PC-9 (cell line): ENCODE measurements around the gene CXorf38. TPM values are rescaled to one million over a fixed set of nuclear protein-coding genes. Genes with fewer than 3 reads are reported as not detected.
"Not testable (repeated sequence)": the region's sequence is repeated elsewhere in the genome, so short reads cannot be mapped to it uniquely, and the experiment has no call there.

Experiments
- BruUV-seq: library from RNA; stranded (reverse); fragments of 400-500 nt; replicated peaks from 2 replicates; lab custom pipeline; 2021; lab: Mats Ljungman, UMichigan
- CTCF ChIA-PET: fragments of 300-600 bp; sonication (Branson Sonifier 250); formaldehyde crosslinking; loops from one replicate; lab custom pipeline; 2022; ENCODE audit warnings: antibody characterized with exemption; lab: Charles Lee
- POLR2A ChIA-PET: fragments of 300-600 bp; sonication (Branson Sonifier 250); formaldehyde crosslinking; loops from one replicate; lab custom pipeline; 2022; ENCODE audit warnings: antibody characterized with exemption; ENCODE audit not compliant: unreplicated experiment; lab: Charles Lee
- DNase-seq, 2 experiments: peaks; one replicate each; pipeline versions ENCODE4 v3.0.0 to v3.0.0-alpha.2; 2015 to 2022; ENCODE audit warnings: mixed read lengths in 1 of 2
- H2AFZ ChIP-seq: fragments of 200-600 bp; sonication (generic); 2 replicates; pipeline ENCODE4 v1.8.1; 2017; ENCODE audit warnings: antibody characterized with exemption
- H3F3A ChIP-seq: fragments of 200-600 bp; sonication (generic); 2 replicates; pipeline ENCODE4 v1.8.1; 2017; ENCODE audit warnings: antibody characterized with exemption, mild to moderate bottlenecking, low read depth; ENCODE audit not compliant: insufficient read depth
- H3K27ac ChIP-seq: fragments of 200-600 bp; sonication (generic); 2 replicates; pipeline ENCODE4 v1.6.1; 2016; ENCODE audit warnings: mixed run types
- H3K27me3 ChIP-seq: fragments of 200-600 bp; sonication (generic); 2 replicates; pipeline ENCODE4 v1.6.1; 2016; ENCODE audit warnings: low read depth, mixed run types; ENCODE audit not compliant: insufficient read depth
- H3K36me3 ChIP-seq: fragments of 200-600 bp; sonication (generic); 2 replicates; pipeline ENCODE4 v1.6.1; 2016; ENCODE audit warnings: low read depth, mixed run types
- H3K4me1 ChIP-seq: fragments of 200-600 bp; sonication (generic); replicated peaks from 2 replicates; pipeline ENCODE4 v1.6.1; 2016; ENCODE audit warnings: mixed run types; ENCODE audit not compliant: insufficient read depth
- H3K4me2 ChIP-seq: fragments of 200-600 bp; sonication (generic); 2 replicates; pipeline ENCODE4 v1.6.1; 2017; ENCODE audit warnings: mixed run types
- H3K4me3 ChIP-seq: fragments of 200-600 bp; sonication (generic); 2 replicates; pipeline ENCODE4 v1.6.1; 2016; ENCODE audit warnings: mixed run types
- H3K79me2 ChIP-seq: fragments of 200-600 bp; sonication (generic); 2 replicates; pipeline ENCODE4 v1.6.1; 2017; ENCODE audit warnings: low read depth, mixed run types
- H3K9me2 ChIP-seq: fragments of 200-600 bp; sonication (generic); 2 replicates; pipeline ENCODE4 v1.8.1; 2017; ENCODE audit warnings: mild to moderate bottlenecking; ENCODE audit not compliant: insufficient read depth
- H3K9me3 ChIP-seq: fragments of 200-600 bp; sonication (generic); 2 replicates; pipeline ENCODE4 v1.8.1; 2016; ENCODE audit warnings: low read depth; ENCODE audit not compliant: insufficient read depth
- H4K20me1 ChIP-seq: fragments of 200-600 bp; sonication (generic); 2 replicates; pipeline ENCODE4 v1.8.1; 2017; ENCODE audit not compliant: insufficient read depth
- CTCF ChIP-seq: fragments of 200-600 bp; sonication (generic); conservative IDR thresholded peaks from 2 replicates; pipeline ENCODE4 v1.6.1; 2017; ENCODE audit warnings: mixed run types, antibody characterized with exemption, mild to moderate bottlenecking, moderate library complexity
- EZH2 ChIP-seq: fragments of 200-600 bp; sonication (generic); IDR thresholded peaks from 2 replicates; pipeline ENCODE4 v1.8.0; 2017; ENCODE audit warnings: antibody characterized with exemption, low read depth
- intact Hi-C: fragments of 100-400 bp; cut with micrococcal nuclease; formaldehyde crosslinking; loops from one replicate; pipeline ENCODE4 v1.10.0; 2022; ENCODE audit not compliant: unreplicated experiment
- total RNA-seq: library from RNA; stranded (reverse); gene quantifications from 2 replicates; pipeline ENCODE4 v1.2.3, GENCODE V29; 2021

CXorf38 gene
- total RNA-seq, 1 experiment from 2014 or later, result 5.3 TPM

GRCh38 chrX:40612511-40612910 is 34.9 kb downstream of the CXorf38 start:
- H3K9me2 ChIP-seq, result no peaks in the 10 kb centered on the region
- no TSS peak for BruUV-seq
- no peaks in the 10 kb centered on the region for H3K79me2 ChIP-seq
- no peaks in the 10 kb centered on the region for H3K27me3 ChIP-seq
- no peak overlapping the region for H3K27ac ChIP-seq
- no peaks in the 10 kb centered on the region for H3K4me1 ChIP-seq
- H2AFZ ChIP-seq, result no peak overlapping the region
- no peak overlapping the region for H3K4me3 ChIP-seq
- H3K9me3 ChIP-seq, result no peaks in the 10 kb centered on the region
- ChIA-PET CTCF (no interaction called here), POLR2A (no interaction called here)
- TF ChIP-seq EZH2, result no peak
- TF ChIP-seq CTCF, result no peak
- no peak for DNase-seq
- no peak overlapping the region for H3K4me2 ChIP-seq
- no peaks in the 10 kb centered on the region for H3K36me3 ChIP-seq
- no peaks in the 10 kb centered on the region for H4K20me1 ChIP-seq
- intact Hi-C loops, result no loop called here
- no peaks in the 10 kb centered on the region for H3F3A ChIP-seq

GRCh38 chrX:40607381-40607780 is 40.0 kb downstream of the CXorf38 start:
- intact Hi-C loops, result no loop called here
- BruUV-seq, result no TSS peak

GRCh38 chrX:40603446-40603845 is 43.9 kb downstream of the CXorf38 start:
- H3K9me2 ChIP-seq, result no peaks in the 10 kb centered on the region
- H3K27ac ChIP-seq, result no peak overlapping the region
- no peaks in the 10 kb centered on the region for H3K36me3 ChIP-seq
- no peak overlapping the region for H3K4me2 ChIP-seq
- H3F3A ChIP-seq, result no peaks in the 10 kb centered on the region
- no peaks in the 10 kb centered on the region for H3K4me1 ChIP-seq
- CTCF ChIA-PET, result no interaction called here
- H2AFZ ChIP-seq, result no peak overlapping the region
- H3K79me2 ChIP-seq, result no peaks in the 10 kb centered on the region
- H4K20me1 ChIP-seq, result no peaks in the 10 kb centered on the region
- BruUV-seq, result no TSS peak
- no peaks in the 10 kb centered on the region for H3K9me3 ChIP-seq
- intact Hi-C loops, result no loop called here
- no peak for TF ChIP-seq CTCF
- TF ChIP-seq EZH2, result no peak
- DNase-seq, result no peak
- POLR2A ChIA-PET, result no interaction called here
- H3K27me3 ChIP-seq, result no peaks in the 10 kb centered on the region
- H3K4me3 ChIP-seq, result no peak overlapping the region

More at GRCh38 chrX:40607381-40607780, 40.0 kb downstream of the CXorf38 start:
- no peaks in the 10 kb centered on the region for H3K4me1 ChIP-seq
- H3F3A ChIP-seq, result no peaks in the 10 kb centered on the region
- DNase-seq, result no peak
- no peaks in the 10 kb centered on the region for H3K79me2 ChIP-seq
- no peaks in the 10 kb centered on the region for H4K20me1 ChIP-seq
- ChIA-PET CTCF (no interaction called here), POLR2A (no interaction called here)
- H3K4me3 ChIP-seq, result no peak overlapping the region
- no peak overlapping the region for H3K27ac ChIP-seq
- no peak overlapping the region for H3K4me2 ChIP-seq
- TF ChIP-seq CTCF, result no peak
- no peak for TF ChIP-seq EZH2
- H3K9me2 ChIP-seq, result no peaks in the 10 kb centered on the region
- H3K9me3 ChIP-seq, result no peaks in the 10 kb centered on the region
- H3K27me3 ChIP-seq, result no peaks in the 10 kb centered on the region
- H3K36me3 ChIP-seq, result no peaks in the 10 kb centered on the region
- H2AFZ ChIP-seq, result no peak overlapping the region

GRCh38 chrX:40589616-40590321 is 57.6 kb downstream of the CXorf38 start:
- H3K4me2 ChIP-seq, result not testable (repeated sequence)

GRCh38 chrX:40587623-40588022 is 59.7 kb downstream of the CXorf38 start:
- CTCF ChIA-PET, result interaction anchor here (0.5 kb wide), 1 partner anchor 874 kb away, joined by 8 read pairs; no protein-coding TSS in a partner anchor
- H3K27ac ChIP-seq, intact Hi-C loops, H3K79me2 ChIP-seq, DNase-seq, H3K4me3 ChIP-seq, H3K27me3 ChIP-seq, POLR2A ChIA-PET, H3K4me1 ChIP-seq, H3F3A ChIP-seq, H3K9me3 ChIP-seq, H2AFZ ChIP-seq, BruUV-seq, H3K9me2 ChIP-seq, H4K20me1 ChIP-seq, H3K36me3 ChIP-seq, H3K4me2 ChIP-seq: not testable (repeated sequence)

More at GRCh38 chrX:40589616-40590321, 57.6 kb downstream of the CXorf38 start:
- H2AFZ ChIP-seq, POLR2A ChIA-PET, H4K20me1 ChIP-seq, H3F3A ChIP-seq, H3K36me3 ChIP-seq, H3K4me1 ChIP-seq, H3K27me3 ChIP-seq, H3K79me2 ChIP-seq, CTCF ChIA-PET, H3K4me3 ChIP-seq, intact Hi-C loops, H3K9me2 ChIP-seq, H3K27ac ChIP-seq, BruUV-seq, H3K9me3 ChIP-seq, DNase-seq: not testable (repeated sequence)
